Colonic mucosa (tissue), 4 donors: ENCODE measurements around the gene OSTM1. TPM values are rescaled to one million over a fixed set of nuclear protein-coding genes. Genes with fewer than 3 reads are reported as not detected.
A peak's percentile ranks its signal among the peaks of the same experiment; 100 is the strongest.
"Not testable (repeated sequence)": the region's sequence is repeated elsewhere in the genome, so short reads cannot be mapped to it uniquely, and the experiment has no call there.

Experiments
- DNase-seq: peaks from one replicate; pipeline ENCODE4 v3.0.0-alpha.2; 2020
- H3K27ac ChIP-seq: fragments of 200-600 bp; one replicate; pipeline ENCODE4 v1.8.0; 2021
- H3K27me3 ChIP-seq: fragments of 200-600 bp; one replicate; pipeline ENCODE4 v1.8.0; 2021
- H3K36me3 ChIP-seq: fragments of 200-600 bp; one replicate; pipeline ENCODE4 v1.8.0; 2021
- H3K4me1 ChIP-seq: fragments of 200-600 bp; one replicate; pipeline ENCODE4 v1.8.0; 2021; ENCODE audit warnings: mild to moderate bottlenecking
- H3K4me3 ChIP-seq: fragments of 200-600 bp; one replicate; pipeline ENCODE4 v1.8.0; 2021
- H3K9ac ChIP-seq, 2 donors: one replicate each; pipeline ENCODE4 v1.7.0; 2013; ENCODE audit warnings: control low read depth in 2 of 2, low read depth in 2 of 2, low read length in 2 of 2
- H3K9me3 ChIP-seq: fragments of 200-600 bp; one replicate; pipeline ENCODE4 v1.8.0; 2021
- CTCF ChIP-seq: fragments of 200-600 bp; IDR thresholded peaks from one replicate; pipeline ENCODE4 v1.8.0; 2022; ENCODE audit warnings: antibody characterized with exemption, mild to moderate bottlenecking
- intact Hi-C: fragments of 100-400 bp; cut with DNase I; formaldehyde crosslinking; loops from one replicate; pipeline ENCODE4 v1.14.1; 2022
- total RNA-seq, 2 donors: library from RNA; stranded (reverse); fragmentation: NEBNext Ultra II Directional in 1 of 2; extraction: Animal tissue kit (Norgen Biotek cat#: 25700) in 1 of 2; gene quantifications; one replicate each; pipeline ENCODE4 v1.2.1, GENCODE V29; 2021
- donor health status: healthy.
- donor health status: DM: no; HTN: no; CAD: no.
- donor health status: DM: no; HTN: no; CAD: no.

The OSTM1 gene
- total RNA-seq, 2 donors from 2014 or later: 14.7 to 21.1 TPM

- intact Hi-C loops: no loop called here
- no peak overlapping the region for H3K27ac ChIP-seq
Observed at GRCh38 chr6:108008363-108008762, 66.2 kb downstream of the OSTM1 start.

GRCh38 chr6:108005961-108006360 is 68.6 kb downstream of the OSTM1 start:
- H3K4me3 ChIP-seq: no peak overlapping the region
- no peak overlapping the region for H3K27ac ChIP-seq
- no peak for TF ChIP-seq CTCF
- H3K9me3 ChIP-seq: no peaks in the 10 kb centered on the region
- intact Hi-C loops: no loop called here
- H3K27me3 ChIP-seq: no peaks in the 10 kb centered on the region
- H3K4me1 ChIP-seq: no peaks in the 10 kb centered on the region
- H3K9ac ChIP-seq: no peak overlapping the region
- no peak for DNase-seq
- no peaks in the 10 kb centered on the region for H3K36me3 ChIP-seq

More at GRCh38 chr6:108008363-108008762, 66.2 kb downstream of the OSTM1 start:
- H3K27me3 ChIP-seq: no peaks in the 10 kb centered on the region
- H3K9ac ChIP-seq: no peak overlapping the region
- no peaks in the 10 kb centered on the region for H3K4me1 ChIP-seq
- TF ChIP-seq CTCF: no peak
- H3K4me3 ChIP-seq: no peak overlapping the region
- DNase-seq: no peak
- H3K36me3 ChIP-seq: no peaks in the 10 kb centered on the region
- no peaks in the 10 kb centered on the region for H3K9me3 ChIP-seq

- no peak for TF ChIP-seq CTCF
- Histone ChIP-seq H3K9ac (no peak overlapping the region), H3K4me1 (no peaks in the 10 kb centered on the region), H3K9me3 (no peaks in the 10 kb centered on the region), H3K36me3 (no peaks in the 10 kb centered on the region), H3K27me3 (no peaks in the 10 kb centered on the region), H3K4me3 (no peak overlapping the region), H3K27ac (no peak overlapping the region)
- no peak for DNase-seq
- intact Hi-C loops: no loop called here
Observed at GRCh38 chr6:108004861-108005260, 69.7 kb downstream of the OSTM1 start.

- peak; percentile 79 for DNase-seq
- Histone ChIP-seq H3K9me3 (no peaks in the 10 kb centered on the region), H3K36me3 (no peaks in the 10 kb centered on the region), H3K27me3 (no peaks in the 10 kb centered on the region), H3K4me3 (peak overlapping the region; percentile 0), H3K9ac (peak overlapping the region in 1 of 2 donors; percentile 71), H3K27ac (peak overlapping the region; percentile 74), H3K4me1 (no peaks in the 10 kb centered on the region)
- intact Hi-C loops: no loop called here
- no peak for TF ChIP-seq CTCF
Observed at GRCh38 chr6:108002365-108003221, 71.9 kb downstream of the OSTM1 start.

GRCh38 chr6:108001696-108002231 is 72.8 kb downstream of the OSTM1 start:
- H3K36me3 ChIP-seq: no peaks in the 10 kb centered on the region
- H3K4me1 ChIP-seq: no peaks in the 10 kb centered on the region
- H3K27me3 ChIP-seq: no peaks in the 10 kb centered on the region
- peak; percentile 31 for DNase-seq
- H3K27ac ChIP-seq: peak overlapping the region; percentile 74
- TF ChIP-seq CTCF: no peak
- no peak overlapping the region for H3K4me3 ChIP-seq
- peak overlapping the region; percentile 7 to 32 for H3K9ac ChIP-seq
- H3K9me3 ChIP-seq: no peaks in the 10 kb centered on the region
- intact Hi-C loops: no loop called here

GRCh38 chr6:108000259-108000658 is 74.3 kb downstream of the OSTM1 start:
- intact Hi-C loops, H3K27ac ChIP-seq, H3K4me3 ChIP-seq, H3K36me3 ChIP-seq, H3K9ac ChIP-seq, H3K9me3 ChIP-seq, H3K27me3 ChIP-seq, DNase-seq, H3K4me1 ChIP-seq: not testable (repeated sequence)
